RWPE2 (cell line): ENCODE measurements around the gene SESN3.

Experiments
- ATAC-seq: fragments of 200-7000 bp; cut with Tn5 transposase; 3 replicates; pipeline ENCODE4 v1.9.1; 2021; ENCODE audit warnings: low read depth
- DNase-seq: peaks from one replicate; pipeline ENCODE4 v3.0.0-alpha.2; 2020; ENCODE audit warnings: low spot score
- H3K27ac ChIP-seq: fragments of 450-650 bp; 2 replicates; pipeline ENCODE4 v1.5.1; 2017; ENCODE audit warnings: mild to moderate bottlenecking; ENCODE audit not compliant: poor library complexity, severe bottlenecking
- H3K27me3 ChIP-seq: fragments of 250-450 bp; sonication (Bioruptor Pico); 2 replicates; pipeline ENCODE4 v1.5.1; 2021; ENCODE audit warnings: mild to moderate bottlenecking, moderate library complexity; ENCODE audit not compliant: insufficient read depth, poor library complexity, severe bottlenecking
- H3K36me3 ChIP-seq: fragments of 250-450 bp; sonication (Bioruptor Pico); 2 replicates; pipeline ENCODE4 v1.5.1; 2020; ENCODE audit warnings: low read depth, mild to moderate bottlenecking, moderate library complexity
- H3K4me1 ChIP-seq: fragments of 250-450 bp; sonication (Bioruptor Pico); 2 replicates; pipeline ENCODE4 v1.5.1; 2021; ENCODE audit warnings: mild to moderate bottlenecking, moderate library complexity; ENCODE audit not compliant: insufficient read depth, poor library complexity, severe bottlenecking
- H3K4me3 ChIP-seq: fragments of 250-450 bp; sonication (Bioruptor Pico); 2 replicates; pipeline ENCODE4 v1.5.1; 2021; ENCODE audit warnings: mild to moderate bottlenecking, moderate library complexity; ENCODE audit not compliant: severe bottlenecking
- H3K9me3 ChIP-seq: fragments of 250-450 bp; sonication (Bioruptor Pico); 2 replicates; pipeline ENCODE4 v1.5.1; 2021; ENCODE audit warnings: mild to moderate bottlenecking, moderate library complexity; ENCODE audit not compliant: severe bottlenecking
- TF ChIP-seq, protein P1 (sequence below): fragments of 450-650 bp; IDR thresholded peaks from one replicate; pipeline ENCODE4 v1.5.1; 2017; ENCODE audit warnings: mild to moderate bottlenecking, moderate library complexity; ENCODE audit not compliant: poor library complexity, severe bottlenecking

Gene SESN3

DNA sequence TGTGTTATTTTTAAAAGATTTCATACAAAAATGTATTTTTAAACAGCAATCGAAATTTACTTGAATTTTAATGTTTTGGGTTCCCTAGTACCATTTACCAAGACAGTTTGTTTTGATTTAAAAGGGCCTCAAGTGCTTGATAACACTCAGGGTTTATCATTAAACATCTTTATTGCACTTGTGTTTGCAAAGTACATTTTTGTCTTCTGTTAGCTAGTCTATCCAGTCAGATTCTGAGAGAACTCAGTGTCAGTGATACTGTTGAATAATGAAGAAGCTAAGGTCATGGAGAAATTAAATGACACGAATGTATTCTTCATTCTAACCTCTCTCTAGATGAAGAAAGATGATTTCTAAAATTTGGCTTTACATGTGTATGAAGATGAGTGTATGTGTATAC is 12.7 kb upstream of the SESN3 start:
- no peak for DNase-seq
- Histone ChIP-seq H3K27me3 (no peaks in the 10 kb centered on the region), H3K4me1 (peaks cover 12% of the 10 kb centered on the region), H3K4me3 (no peak overlapping the region), H3K27ac (no peak overlapping the region), H3K36me3 (no peaks in the 10 kb centered on the region), H3K9me3 (no peaks in the 10 kb centered on the region)
- ATAC-seq = no peak
- TF ChIP-seq, protein P1, sequence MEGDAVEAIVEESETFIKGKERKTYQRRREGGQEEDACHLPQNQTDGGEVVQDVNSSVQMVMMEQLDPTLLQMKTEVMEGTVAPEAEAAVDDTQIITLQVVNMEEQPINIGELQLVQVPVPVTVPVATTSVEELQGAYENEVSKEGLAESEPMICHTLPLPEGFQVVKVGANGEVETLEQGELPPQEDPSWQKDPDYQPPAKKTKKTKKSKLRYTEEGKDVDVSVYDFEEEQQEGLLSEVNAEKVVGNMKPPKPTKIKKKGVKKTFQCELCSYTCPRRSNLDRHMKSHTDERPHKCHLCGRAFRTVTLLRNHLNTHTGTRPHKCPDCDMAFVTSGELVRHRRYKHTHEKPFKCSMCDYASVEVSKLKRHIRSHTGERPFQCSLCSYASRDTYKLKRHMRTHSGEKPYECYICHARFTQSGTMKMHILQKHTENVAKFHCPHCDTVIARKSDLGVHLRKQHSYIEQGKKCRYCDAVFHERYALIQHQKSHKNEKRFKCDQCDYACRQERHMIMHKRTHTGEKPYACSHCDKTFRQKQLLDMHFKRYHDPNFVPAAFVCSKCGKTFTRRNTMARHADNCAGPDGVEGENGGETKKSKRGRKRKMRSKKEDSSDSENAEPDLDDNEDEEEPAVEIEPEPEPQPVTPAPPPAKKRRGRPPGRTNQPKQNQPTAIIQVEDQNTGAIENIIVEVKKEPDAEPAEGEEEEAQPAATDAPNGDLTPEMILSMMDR = no peak

DNA sequence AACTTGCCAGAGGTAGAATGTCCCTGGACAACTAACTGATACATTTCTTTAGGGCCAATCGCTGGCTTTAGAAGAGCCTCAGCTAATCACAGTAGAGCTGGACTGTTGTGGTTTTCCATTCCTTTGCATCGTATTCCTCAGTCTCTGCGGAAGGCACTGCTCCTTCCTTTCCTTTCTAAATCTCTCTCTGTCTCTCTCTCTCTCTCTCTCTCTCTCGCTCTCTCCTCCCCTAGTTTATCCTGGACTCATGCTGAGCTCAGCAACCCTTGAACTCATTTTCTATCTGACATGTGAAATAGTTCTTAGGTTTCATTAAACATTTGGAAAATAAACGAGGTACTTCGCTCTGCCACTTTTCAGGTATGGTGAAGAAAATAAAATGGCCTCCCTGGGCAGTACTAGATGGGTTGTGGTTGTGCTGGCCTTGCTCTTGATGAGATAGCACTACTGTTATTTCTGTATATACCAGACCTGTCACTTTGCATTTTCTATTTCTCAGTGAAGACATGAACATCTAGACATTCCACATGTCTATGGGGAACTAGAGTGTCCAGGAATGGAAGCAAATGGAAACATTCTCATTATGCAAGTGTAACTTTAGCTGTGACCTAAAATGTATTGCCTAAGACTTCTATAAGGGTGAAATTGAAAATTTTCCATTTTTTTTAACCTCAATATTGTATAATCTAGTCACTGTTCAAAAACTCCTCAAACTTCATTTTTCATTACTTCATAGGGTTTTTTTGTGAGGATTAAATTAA is 12.0 kb upstream of the SESN3 start:
- no peaks in the 10 kb centered on the region for H3K36me3 ChIP-seq
- ATAC-seq (no peak), DNase-seq (no peak)
- H3K9me3 ChIP-seq = no peaks in the 10 kb centered on the region
- H3K4me1 ChIP-seq = peaks cover 12% of the 10 kb centered on the region
- TF ChIP-seq, protein P1 = no peak
- no peak overlapping the region for H3K27ac ChIP-seq
- no peak overlapping the region for H3K4me3 ChIP-seq
- H3K27me3 ChIP-seq = no peaks in the 10 kb centered on the region

GRCh38 chr11:95242091-95242844 is 11.3 kb upstream of the SESN3 start:
- Histone ChIP-seq H3K9me3 (no peaks in the 10 kb centered on the region), H3K36me3 (no peaks in the 10 kb centered on the region), H3K27me3 (no peaks in the 10 kb centered on the region), H3K4me3 (no peak overlapping the region), H3K4me1 (peaks cover 12% of the 10 kb centered on the region), H3K27ac (no peak overlapping the region)
- ATAC-seq (no peak), DNase-seq (no peak)
- TF ChIP-seq, protein P1 = no peak

DNA sequence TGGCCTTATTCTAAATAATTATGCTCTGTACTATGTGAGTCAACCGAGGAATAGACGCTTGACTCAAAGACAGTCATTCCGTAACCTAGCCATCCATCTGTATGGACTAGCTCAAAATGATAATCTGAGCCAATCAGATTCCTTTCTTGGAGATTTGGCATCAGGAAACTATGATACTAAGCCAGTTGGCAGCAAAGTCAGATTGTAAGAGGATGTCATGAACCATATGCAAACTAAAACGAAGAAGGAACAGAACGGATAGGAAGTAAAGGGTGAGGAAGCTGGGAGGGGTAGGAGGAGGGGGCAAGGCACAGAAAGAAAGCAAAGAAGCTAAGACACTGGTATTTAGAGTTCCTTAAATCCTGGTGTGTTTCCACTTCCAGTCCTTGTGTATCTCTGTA is 10.7 kb upstream of the SESN3 start:
- TF ChIP-seq, protein P1 = no peak
- DNase-seq (no peak), ATAC-seq (no peak)
- no peaks in the 10 kb centered on the region for H3K27me3 ChIP-seq
- H3K9me3 ChIP-seq = no peaks in the 10 kb centered on the region
- H3K4me3 ChIP-seq = no peak overlapping the region
- peaks cover 12% of the 10 kb centered on the region for H3K4me1 ChIP-seq
- H3K27ac ChIP-seq = no peak overlapping the region
- H3K36me3 ChIP-seq = no peaks in the 10 kb centered on the region
